ENCODE measurements around the gene KLF15. TPM values are rescaled to one million over a fixed set of nuclear protein-coding genes. Genes with fewer than 3 reads are reported as not detected.

The KLF15 gene
- total RNA-seq, 1 experiment from 2014 or later: 14.7 TPM

GRCh38 chr3:126343649-126344035, 13.6 kb downstream of the KLF15 start:
- DNase-seq (ENCODE audit: low spot score): peak; percentile 9
- peaks cover 5% of the 10 kb centered on the region; the same call in 1 of the 2 replicates for H3K4me1 Mint-ChIP-seq
- H3K36me3 Mint-ChIP-seq: no peaks in the 10 kb centered on the region
- H3K9me3 Mint-ChIP-seq: no peaks in the 10 kb centered on the region
- POLR2A ChIA-PET: no interaction called here
- CTCF ChIA-PET: no interaction called here
- no peak overlapping the region for H3K27ac Mint-ChIP-seq
- no peak for ATAC-seq
- no peak for TF ChIP-seq GABPB1 (CRISPR knock-in tag; IDR thresholded peaks at IDR 0.05)
- TF ChIP-seq ZBTB21 (CRISPR knock-in tag; IDR thresholded peaks at IDR 0.05; ENCODE audit: borderline replicate concordance): no peak
- no peak for TF ChIP-seq USF1 (CRISPR knock-in tag; IDR thresholded peaks at IDR 0.05)
- no peak for TF ChIP-seq PREB (CRISPR knock-in tag; IDR thresholded peaks at IDR 0.05; ENCODE audit: borderline replicate concordance)
- TF ChIP-seq TEAD1 (CRISPR knock-in tag; IDR thresholded peaks at IDR 0.05): no peak
- no peak overlapping the region for H3K4me3 Mint-ChIP-seq
- H3K27me3 Mint-ChIP-seq (ENCODE audit: low read depth): no peaks in the 10 kb centered on the region

- H3K4me3 Mint-ChIP-seq: no peak overlapping the region
- ATAC-seq (peak; percentile 63), DNase-seq (ENCODE audit: low spot score) (peak; percentile 47)
- H3K36me3 Mint-ChIP-seq: no peaks in the 10 kb centered on the region
- H3K9me3 Mint-ChIP-seq: no peaks in the 10 kb centered on the region
- ChIA-PET POLR2A (interaction anchor here (0.5 kb wide), 1 partner anchor 165 kb away, joined by 5 read pairs; no protein-coding TSS in a partner anchor), CTCF (interaction anchor here (1.0 kb wide), 2 partner anchors 11 to 75 kb away, joined by 3 to 5 read pairs; no protein-coding TSS in a partner anchor)
- no peak for TF ChIP-seq ZNF396 (CRISPR knock-in tag; IDR thresholded peaks at IDR 0.05; ENCODE audit: borderline replicate concordance)
- no peak for TF ChIP-seq TEAD1 (CRISPR knock-in tag; IDR thresholded peaks at IDR 0.05)
- TF ChIP-seq PRDM15 (CRISPR knock-in tag; IDR thresholded peaks at IDR 0.05): 0 out of 2 replicates have a peak, but pooled peaks have one; percentile 23
- no peak for TF ChIP-seq ZNF138 (CRISPR knock-in tag; conservative IDR thresholded peaks at IDR 0.05)
- peaks cover 5% of the 10 kb centered on the region; the same call in 1 of the 2 replicates for H3K4me1 Mint-ChIP-seq
- H3K27me3 Mint-ChIP-seq (ENCODE audit: low read depth): no peaks in the 10 kb centered on the region
- no peak overlapping the region for H3K27ac Mint-ChIP-seq
Measured at GRCh38 chr3:126342991-126343648, 14.1 kb downstream of the KLF15 start.

- Mint-ChIP-seq H3K9me3 (no peaks in the 10 kb centered on the region), H3K4me3 (no peak overlapping the region), H3K27me3 (ENCODE audit: low read depth) (no peaks in the 10 kb centered on the region), H3K36me3 (no peaks in the 10 kb centered on the region), H3K4me1 (peaks cover 5% of the 10 kb centered on the region; the same call in 1 of the 2 replicates), H3K27ac (peak overlapping the region; percentile 60)
- ATAC-seq: no peak
- CTCF ChIA-PET: interaction anchor here (1.0 to 1.6 kb wide), 4 partner anchors 10 to 208 kb away, joined by 3 to 5 read pairs (median 4); no protein-coding TSS in a partner anchor
- DNase-seq (ENCODE audit: low spot score): peak; percentile 10
- POLR2A ChIA-PET: no interaction called here
- TF ChIP-seq RELA (CRISPR knock-in tag; IDR thresholded peaks at IDR 0.05; ENCODE audit: borderline replicate concordance) (no peak), CREB1 (CRISPR knock-in tag; IDR thresholded peaks at IDR 0.05) (no peak), ZNF281 (CRISPR knock-in tag; IDR thresholded peaks at IDR 0.05) (no peak), ZNF317 (CRISPR knock-in tag; IDR thresholded peaks at IDR 0.05; ENCODE audit: borderline replicate concordance, low read depth) (no peak), EMX1 (CRISPR knock-in tag; IDR thresholded peaks at IDR 0.05) (no peak), NR2C2 (CRISPR knock-in tag; IDR thresholded peaks at IDR 0.05) (no peak), NR1H2 (CRISPR knock-in tag; IDR thresholded peaks at IDR 0.05) (no peak), ZBTB21 (CRISPR knock-in tag; IDR thresholded peaks at IDR 0.05; ENCODE audit: borderline replicate concordance) (no peak), ZNF396 (CRISPR knock-in tag; IDR thresholded peaks at IDR 0.05; ENCODE audit: borderline replicate concordance) (no peak), USF2 (CRISPR knock-in tag; IDR thresholded peaks at IDR 0.05) (no peak), GTF2I (CRISPR knock-in tag; conservative IDR thresholded peaks at IDR 0.05) (no peak), ZNF138 (CRISPR knock-in tag; conservative IDR thresholded peaks at IDR 0.05) (no peak)
Measured at GRCh38 chr3:126342211-126342610, 15.0 kb downstream of the KLF15 start.

All from WTC11 (cell line).